LoVo (cell line): ENCODE results near the gene SSTR5.
A peak's percentile ranks its signal among the peaks of the same experiment; 100 is the strongest.
"Not testable (repeated sequence)": the region's sequence is repeated elsewhere in the genome, so short reads cannot be mapped to it uniquely, and the experiment has no call there.

Experiments
- DNase-seq: peaks from one replicate; pipeline ENCODE4 v3.0.0-alpha.2; 2016; ENCODE audit warnings: low spot score

Gene SSTR5

GRCh38 chr16:1075546-1075945 lies 3.0 kb downstream of the SSTR5 start:
- no peak for DNase-seq

- DNase-seq: no peak
Measured at GRCh38 chr16:1076801-1077576, 4.4 kb downstream of the SSTR5 start.

- no peak for DNase-seq
Measured at GRCh38 chr16:1077877-1078578, 5.5 kb downstream of the SSTR5 start.

GRCh38 chr16:1078579-1079021 lies 6.1 kb downstream of the SSTR5 start:
- DNase-seq: peak; percentile 80

GRCh38 chr16:1079341-1079740 lies 6.8 kb downstream of the SSTR5 start:
- no peak for DNase-seq

GRCh38 chr16:1079786-1080525 lies 7.4 kb downstream of the SSTR5 start:
- no peak for DNase-seq

- DNase-seq: no peak
Measured at GRCh38 chr16:1080801-1081733, 8.5 kb downstream of the SSTR5 start.

- DNase-seq: no peak
Measured at GRCh38 chr16:1081734-1082265, 9.3 kb downstream of the SSTR5 start.

- DNase-seq: peak; percentile 86
Measured at GRCh38 chr16:1082266-1082951, 9.9 kb downstream of the SSTR5 start.

- peak; percentile 83 for DNase-seq
Measured at GRCh38 chr16:1082952-1083675, 10.6 kb downstream of the SSTR5 start.

- no peak for DNase-seq
Measured at GRCh38 chr16:1084971-1085370, 12.4 kb downstream of the SSTR5 start.

GRCh38 chr16:1086443-1086842 lies 13.9 kb downstream of the SSTR5 start:
- not testable (repeated sequence) for DNase-seq

GRCh38 chr16:1088295-1089170 lies 16.0 kb downstream of the SSTR5 start:
- DNase-seq: no peak

- DNase-seq: no peak
Measured at GRCh38 chr16:1089439-1089821, 16.9 kb downstream of the SSTR5 start.

GRCh38 chr16:1089822-1090619 lies 17.5 kb downstream of the SSTR5 start:
- DNase-seq: peak; percentile 92

GRCh38 chr16:1090620-1091587 lies 18.4 kb downstream of the SSTR5 start:
- no peak for DNase-seq

GRCh38 chr16:1091992-1092552 lies 19.5 kb downstream of the SSTR5 start:
- no peak for DNase-seq
